PC-3 (cell line): ENCODE data around the gene WNK2. TPM values are rescaled to one million over a fixed set of nuclear protein-coding genes. Genes with fewer than 3 reads are reported as not detected.

Source experiments
- ATAC-seq: fragments of 200-7000 bp; cut with Tn5 transposase; 2 replicates; pipeline ENCODE4 v1.9.1; 2020; ENCODE audit warnings: mild to moderate bottlenecking, moderate library complexity
- BruUV-seq: library from RNA; stranded (reverse); fragments of 400-500 nt; replicated peaks from 2 replicates; lab custom pipeline; 2021; lab: Mats Ljungman, UMichigan
- CTCF ChIA-PET: fragments of 300-600 bp; sonication (Branson Sonifier 250); formaldehyde crosslinking; loops from one replicate; lab custom pipeline; 2022; ENCODE audit warnings: antibody characterized with exemption; lab: Charles Lee
- POLR2A ChIA-PET: fragments of 300-600 bp; sonication (Branson Sonifier 250); formaldehyde crosslinking; loops from one replicate; lab custom pipeline; 2022; ENCODE audit warnings: antibody characterized with exemption; ENCODE audit not compliant: unreplicated experiment; lab: Charles Lee
- DNase-seq: peaks from one replicate; pipeline ENCODE4 v3.0.0-alpha.2; 2015
- H2AFZ ChIP-seq: fragments of 300-600 bp; sonication (generic); 2 replicates; pipeline ENCODE4 v1.6.0; 2016; ENCODE audit warnings: antibody characterized with exemption, low read length
- H3F3A ChIP-seq: fragments of 300-600 bp; sonication (generic); one replicate; pipeline ENCODE4 v1.6.0; 2017; ENCODE audit warnings: antibody characterized with exemption, low read length, control low read depth, mild to moderate bottlenecking; ENCODE audit not compliant: unreplicated experiment
- H3K27ac ChIP-seq: fragments of 300-600 bp; sonication (generic); 2 replicates; pipeline ENCODE4 v1.5.1; 2016; ENCODE audit warnings: mild to moderate bottlenecking, low read length
- H3K27me3 ChIP-seq: fragments of 300-600 bp; sonication (generic); 2 replicates; pipeline ENCODE4 v1.6.1; 2016; ENCODE audit warnings: low read length, mixed read lengths
- H3K36me3 ChIP-seq: fragments of 300-600 bp; sonication (generic); 2 replicates; pipeline ENCODE4 v1.6.1; 2016; ENCODE audit warnings: low read depth, mixed run types, low read length, mixed read lengths
- H3K4me1 ChIP-seq: fragments of 300-600 bp; sonication (generic); 2 replicates; pipeline ENCODE4 v1.5.1; 2016; ENCODE audit warnings: low read length; ENCODE audit not compliant: insufficient read depth
- H3K4me2 ChIP-seq: fragments of 300-600 bp; sonication (generic); 2 replicates; pipeline ENCODE4 v1.6.0; 2016; ENCODE audit warnings: low read length
- H3K4me3 ChIP-seq: fragments of 300-600 bp; sonication (generic); 2 replicates; pipeline ENCODE4 v1.5.1; 2016; ENCODE audit warnings: mild to moderate bottlenecking, low read length, mixed read lengths
- H3K79me2 ChIP-seq: fragments of 300-600 bp; sonication (generic); 2 replicates; pipeline ENCODE4 v1.6.1; 2017; ENCODE audit warnings: low read length, mixed read lengths
- H3K9ac ChIP-seq: fragments of 300-600 bp; sonication (generic); 2 replicates; pipeline ENCODE4 v1.6.0; 2016; ENCODE audit warnings: mild to moderate bottlenecking, low read length
- H3K9me2 ChIP-seq: fragments of 300-600 bp; sonication (generic); replicated peaks from 2 replicates; pipeline ENCODE4 v1.6.1; 2016; ENCODE audit warnings: mixed run types, low read length, mixed read lengths
- H3K9me3 ChIP-seq: fragments of 300-600 bp; sonication (generic); 2 replicates; pipeline ENCODE4 v1.6.1; 2016; ENCODE audit warnings: low read length, mixed read lengths
- H4K20me1 ChIP-seq: fragments of 300-600 bp; sonication (generic); 2 replicates; pipeline ENCODE4 v1.6.1; 2016; ENCODE audit warnings: low read length, mixed read lengths
- CTCF ChIP-seq: fragments of 300-600 bp; sonication (generic); conservative IDR thresholded peaks from 2 replicates; pipeline ENCODE4 v1.5.1; 2017; ENCODE audit warnings: antibody characterized with exemption, low read depth, mild to moderate bottlenecking, low read length
- EZH2 ChIP-seq: fragments of 300-600 bp; sonication (generic); IDR thresholded peaks from one replicate; pipeline ENCODE4 v1.6.1; 2017; ENCODE audit warnings: antibody characterized with exemption, mild to moderate bottlenecking, low read length; ENCODE audit not compliant: unreplicated experiment
- EZH2phosphoT487 ChIP-seq: fragments of 300-600 bp; sonication (generic); IDR thresholded peaks from 2 replicates; pipeline ENCODE4 v1.6.1; 2018; ENCODE audit warnings: mild to moderate bottlenecking, antibody characterized with exemption, low read length, borderline replicate concordance
- intact Hi-C: fragments of 100-400 bp; cut with micrococcal nuclease; formaldehyde crosslinking; loops from 2 replicates; pipeline ENCODE4 v1.9.0; 2023
- total RNA-seq: library from RNA; depleted of rRNA; stranded (reverse); fragments of >200 nt; gene quantifications from 2 replicates; pipeline ENCODE4 v1.2.3, GENCODE V29; 2014

The WNK2 gene
- total RNA-seq, 1 experiment from 2014 or later = 11.7 TPM

- H3K4me1 ChIP-seq = peaks cover 13% of the 10 kb centered on the region
- TF ChIP-seq EZH2phosphoT487 (no peak), EZH2 (no peak), CTCF (no peak)
- intact Hi-C loops = no loop called here
Measured at GRCh38 chr9:93182572-93182971, 1.4 kb upstream of the WNK2 start.

GRCh38 chr9:93183131-93183662 lies 742 bp upstream of the WNK2 start:
- intact Hi-C loops = no loop called here
- no peaks in the 10 kb centered on the region for H3K27me3 ChIP-seq
- ATAC-seq (no peak), DNase-seq (no peak)
- H3F3A ChIP-seq = no peaks in the 10 kb centered on the region
- no peaks in the 10 kb centered on the region for H3K9me3 ChIP-seq
- peaks cover 13% of the 10 kb centered on the region for H3K4me1 ChIP-seq
- TF ChIP-seq CTCF = no peak
- TF ChIP-seq EZH2phosphoT487 = no peak
- H3K4me2 ChIP-seq = peak overlapping the region; percentile 83
- peak overlapping the region; percentile 77; the same call in 1 of the 2 replicates for H3K4me3 ChIP-seq
- H3K36me3 ChIP-seq = no peaks in the 10 kb centered on the region
- BruUV-seq = no TSS peak
- no peaks in the 10 kb centered on the region for H3K9me2 ChIP-seq
- peak overlapping the region; percentile 77 for H2AFZ ChIP-seq
- H3K27ac ChIP-seq = no peak overlapping the region
- H3K79me2 ChIP-seq = peaks cover 36% of the 10 kb centered on the region
- no peak overlapping the region for H3K9ac ChIP-seq
- ChIA-PET POLR2A (no interaction called here), CTCF (no interaction called here)
- no peaks in the 10 kb centered on the region for H4K20me1 ChIP-seq

More at GRCh38 chr9:93182572-93182971, 1.4 kb upstream of the WNK2 start:
- no peak overlapping the region for H3K9ac ChIP-seq
- H4K20me1 ChIP-seq = no peaks in the 10 kb centered on the region
- ChIA-PET POLR2A (no interaction called here), CTCF (no interaction called here)
- no peak for ATAC-seq
- H3K79me2 ChIP-seq = peaks cover 30% of the 10 kb centered on the region
- no TSS peak for BruUV-seq
- H3K36me3 ChIP-seq = no peaks in the 10 kb centered on the region
- no peak overlapping the region for H3K4me2 ChIP-seq
- H2AFZ ChIP-seq = no peak overlapping the region
- no peaks in the 10 kb centered on the region for H3F3A ChIP-seq
- no peak overlapping the region for H3K4me3 ChIP-seq
- H3K27me3 ChIP-seq = no peaks in the 10 kb centered on the region
- no peaks in the 10 kb centered on the region for H3K9me3 ChIP-seq
- no peak overlapping the region for H3K27ac ChIP-seq
- no peaks in the 10 kb centered on the region for H3K9me2 ChIP-seq
- no peak for DNase-seq

- ChIA-PET CTCF (no interaction called here), POLR2A (no interaction called here)
- H2AFZ ChIP-seq = peak overlapping the region; percentile 64
- H4K20me1 ChIP-seq = no peaks in the 10 kb centered on the region
- TF ChIP-seq CTCF = no peak
- TF ChIP-seq EZH2phosphoT487 = no peak
- no peak for TF ChIP-seq EZH2
- H3K27ac ChIP-seq = no peak overlapping the region
- no peaks in the 10 kb centered on the region for H3K9me3 ChIP-seq
- peak overlapping the region; percentile 89 for H3K4me2 ChIP-seq
- H3K9ac ChIP-seq = peak overlapping the region; percentile 69
- peaks cover 46% of the 10 kb centered on the region for H3K79me2 ChIP-seq
- H3K9me2 ChIP-seq = no peaks in the 10 kb centered on the region
- intact Hi-C loops = no loop called here
- peak overlapping the region; percentile 77 for H3K4me3 ChIP-seq
- ATAC-seq (peak; percentile 44), DNase-seq (peak; percentile 10)
- no TSS peak for BruUV-seq
- no peaks in the 10 kb centered on the region for H3K27me3 ChIP-seq
- H3K4me1 ChIP-seq = peaks cover 13% of the 10 kb centered on the region
- H3F3A ChIP-seq = no peaks in the 10 kb centered on the region
- H3K36me3 ChIP-seq = no peaks in the 10 kb centered on the region
Measured at GRCh38 chr9:93184432-93185265, 710 bp downstream of the WNK2 start.
